ENCODE results near the gene CCT7.

Gene CCT7

DNA sequence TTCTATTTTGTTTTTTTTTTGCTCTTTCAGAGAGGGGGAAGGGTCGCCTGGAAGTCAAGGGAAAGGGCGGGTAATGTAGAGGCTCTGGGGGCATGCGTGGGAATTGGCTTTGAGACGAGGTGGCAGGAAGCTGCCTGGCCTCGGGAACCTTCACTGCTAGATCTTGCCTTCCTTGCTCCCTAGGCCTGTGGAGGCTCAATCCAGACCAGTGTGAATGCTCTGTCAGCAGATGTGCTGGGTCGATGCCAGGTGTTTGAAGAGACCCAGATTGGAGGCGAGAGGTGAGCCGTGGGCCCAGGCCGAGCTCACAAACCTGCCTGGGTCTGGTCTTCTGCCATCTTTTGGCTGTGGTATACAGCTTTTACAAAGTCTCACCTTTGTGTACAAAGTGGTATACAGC lies 15.5 kb downstream of the CCT7 start:
- DNase-seq (ENCODE audit: low read depth), result no peak
- no peak overlapping the region for H3K4me3 ChIP-seq (replicated peaks; ENCODE audit: low read depth, low read length)
- TF ChIP-seq, protein P1, sequence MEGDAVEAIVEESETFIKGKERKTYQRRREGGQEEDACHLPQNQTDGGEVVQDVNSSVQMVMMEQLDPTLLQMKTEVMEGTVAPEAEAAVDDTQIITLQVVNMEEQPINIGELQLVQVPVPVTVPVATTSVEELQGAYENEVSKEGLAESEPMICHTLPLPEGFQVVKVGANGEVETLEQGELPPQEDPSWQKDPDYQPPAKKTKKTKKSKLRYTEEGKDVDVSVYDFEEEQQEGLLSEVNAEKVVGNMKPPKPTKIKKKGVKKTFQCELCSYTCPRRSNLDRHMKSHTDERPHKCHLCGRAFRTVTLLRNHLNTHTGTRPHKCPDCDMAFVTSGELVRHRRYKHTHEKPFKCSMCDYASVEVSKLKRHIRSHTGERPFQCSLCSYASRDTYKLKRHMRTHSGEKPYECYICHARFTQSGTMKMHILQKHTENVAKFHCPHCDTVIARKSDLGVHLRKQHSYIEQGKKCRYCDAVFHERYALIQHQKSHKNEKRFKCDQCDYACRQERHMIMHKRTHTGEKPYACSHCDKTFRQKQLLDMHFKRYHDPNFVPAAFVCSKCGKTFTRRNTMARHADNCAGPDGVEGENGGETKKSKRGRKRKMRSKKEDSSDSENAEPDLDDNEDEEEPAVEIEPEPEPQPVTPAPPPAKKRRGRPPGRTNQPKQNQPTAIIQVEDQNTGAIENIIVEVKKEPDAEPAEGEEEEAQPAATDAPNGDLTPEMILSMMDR (IDR thresholded peaks at IDR 0.05; ENCODE audit: low read length, missing control alignments), result no peak

DNA sequence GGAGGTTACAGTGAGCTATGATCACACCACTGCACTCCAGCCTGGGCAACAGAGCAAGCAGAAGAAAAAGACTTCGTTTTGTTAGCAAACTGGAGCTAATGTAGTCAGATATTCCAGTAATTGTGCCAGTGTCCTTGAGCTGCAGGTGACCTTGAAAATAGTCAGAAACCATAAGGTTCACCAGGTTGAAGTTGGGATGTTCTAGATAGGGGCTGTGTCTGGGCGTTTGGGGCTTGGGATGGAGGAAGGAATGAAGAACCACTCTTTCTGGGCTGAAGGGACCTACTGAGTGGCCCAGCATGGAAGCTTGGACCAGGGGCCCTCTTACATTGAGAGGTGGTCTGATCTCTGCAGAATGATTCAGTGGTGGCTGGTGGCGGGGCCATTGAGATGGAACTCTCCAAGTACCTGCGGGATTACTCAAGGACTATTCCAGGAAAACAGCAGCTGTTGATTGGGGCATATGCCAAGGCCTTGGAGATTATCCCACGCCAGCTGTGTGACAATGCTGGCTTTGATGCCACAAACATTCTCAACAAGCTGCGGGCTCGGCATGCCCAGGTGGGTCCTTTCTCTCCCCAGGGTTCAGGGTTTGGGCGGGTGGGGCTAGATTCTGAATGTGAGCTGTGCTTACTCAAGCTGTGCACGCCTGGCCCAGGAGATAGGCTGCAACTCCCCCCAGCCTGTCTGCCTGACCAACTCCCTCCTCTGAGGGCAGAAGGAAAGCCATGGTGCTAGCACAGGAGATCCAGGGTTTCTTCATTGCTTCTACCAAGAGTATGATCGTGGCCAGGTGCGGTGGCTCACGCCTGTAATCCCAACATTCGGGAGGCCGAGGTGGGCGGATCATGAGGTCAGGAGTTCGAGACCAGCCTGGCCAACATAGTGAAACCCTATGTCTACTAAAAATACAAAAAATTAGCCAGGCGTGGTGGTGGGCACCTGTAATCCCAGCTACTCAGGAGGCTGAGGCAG lies 17.1 kb downstream of the CCT7 start:
- no peak overlapping the region for H3K4me3 ChIP-seq (replicated peaks; ENCODE audit: low read depth, low read length)
- no peak for DNase-seq (ENCODE audit: low read depth)
- TF ChIP-seq, protein P1 (IDR thresholded peaks at IDR 0.05; ENCODE audit: low read length, missing control alignments), result no peak

DNA sequence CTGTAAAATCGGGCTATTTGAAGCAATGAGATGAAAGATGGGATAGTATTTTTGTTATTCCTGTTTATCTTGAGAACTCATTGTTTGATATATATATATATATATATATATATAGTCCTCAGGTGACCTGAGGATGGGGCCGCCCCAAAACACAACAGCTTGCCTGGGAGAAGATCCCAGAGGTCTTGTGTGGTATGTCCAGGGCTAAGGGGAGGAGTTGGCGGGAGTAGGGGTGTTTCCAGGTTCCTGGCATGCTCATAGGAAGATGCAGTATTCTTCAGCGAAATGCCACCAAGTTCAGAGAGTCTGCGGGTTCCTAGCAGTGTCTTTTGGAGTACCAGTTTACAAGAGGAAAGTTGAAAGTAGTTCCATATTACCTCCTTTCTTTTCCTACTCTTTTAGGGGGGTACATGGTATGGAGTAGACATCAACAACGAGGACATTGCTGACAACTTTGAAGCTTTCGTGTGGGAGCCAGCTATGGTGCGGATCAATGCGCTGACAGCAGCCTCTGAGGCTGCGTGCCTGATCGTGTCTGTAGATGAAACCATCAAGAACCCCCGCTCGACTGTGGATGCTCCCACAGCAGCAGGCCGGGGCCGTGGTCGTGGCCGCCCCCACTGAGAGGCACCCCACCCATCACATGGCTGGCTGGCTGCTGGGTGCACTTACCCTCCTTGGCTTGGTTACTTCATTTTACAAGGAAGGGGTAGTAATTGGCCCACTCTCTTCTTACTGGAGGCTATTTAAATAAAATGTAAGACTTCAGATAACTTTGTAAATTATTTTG lies 18.3 kb downstream of the CCT7 start:
- DNase-seq (ENCODE audit: low read depth), result no peak
- no peak overlapping the region for H3K4me3 ChIP-seq (replicated peaks; ENCODE audit: low read depth, low read length)
- TF ChIP-seq, protein P1 (IDR thresholded peaks at IDR 0.05; ENCODE audit: low read length, missing control alignments), result no peak

DNA sequence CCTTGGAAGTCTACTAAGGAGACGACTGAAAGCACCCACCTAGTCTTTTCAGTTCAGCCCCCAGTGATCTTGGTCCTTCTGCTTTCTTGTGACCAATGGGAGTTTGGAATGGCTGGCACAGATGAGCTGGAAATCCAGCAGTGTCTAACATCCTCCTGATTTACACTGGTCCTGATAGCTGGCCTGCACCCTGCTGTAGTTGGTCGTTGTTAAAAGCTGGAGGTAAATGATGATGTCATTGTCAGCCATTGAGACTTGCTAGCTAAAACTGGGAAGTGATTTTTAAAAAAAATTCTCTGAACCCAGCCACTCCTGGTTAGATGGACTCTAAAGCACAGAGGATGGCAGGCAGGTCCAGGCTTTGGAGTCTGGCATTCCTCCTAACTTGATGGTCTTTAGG lies 19.3 kb downstream of the CCT7 start:
- no peak for DNase-seq (ENCODE audit: low read depth)

DNA sequence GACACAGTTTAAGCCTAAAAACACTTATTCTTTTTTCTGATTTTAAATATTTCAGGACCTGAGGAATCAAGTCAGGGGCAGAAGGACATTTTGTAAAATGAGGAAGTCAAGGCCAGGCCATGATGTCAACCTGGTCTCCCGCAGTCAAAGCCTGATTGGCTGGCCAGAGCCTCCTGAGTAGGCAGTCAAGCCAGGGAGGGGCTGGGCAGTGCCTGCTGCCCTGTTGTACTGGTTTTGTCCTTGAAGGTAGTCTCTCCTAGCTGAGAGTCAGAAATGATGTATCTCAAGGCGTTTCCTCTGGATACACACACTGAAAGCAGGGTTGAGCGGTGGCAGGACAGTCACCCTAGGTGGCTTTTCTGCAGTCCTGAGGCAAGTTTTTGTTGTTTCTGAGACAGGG lies 19.8 kb downstream of the CCT7 start:
- no peak overlapping the region for H3K4me3 ChIP-seq (replicated peaks; ENCODE audit: low read depth, low read length)
- TF ChIP-seq, protein P1 (IDR thresholded peaks at IDR 0.05; ENCODE audit: low read length, missing control alignments), result no peak
- DNase-seq (ENCODE audit: low read depth), result no peak

More for the DNA sequence above, 19.3 kb downstream of the CCT7 start:
- no peak overlapping the region for H3K4me3 ChIP-seq (replicated peaks; ENCODE audit: low read depth, low read length)
- TF ChIP-seq, protein P1 (IDR thresholded peaks at IDR 0.05; ENCODE audit: low read length, missing control alignments), result no peak

DNA sequence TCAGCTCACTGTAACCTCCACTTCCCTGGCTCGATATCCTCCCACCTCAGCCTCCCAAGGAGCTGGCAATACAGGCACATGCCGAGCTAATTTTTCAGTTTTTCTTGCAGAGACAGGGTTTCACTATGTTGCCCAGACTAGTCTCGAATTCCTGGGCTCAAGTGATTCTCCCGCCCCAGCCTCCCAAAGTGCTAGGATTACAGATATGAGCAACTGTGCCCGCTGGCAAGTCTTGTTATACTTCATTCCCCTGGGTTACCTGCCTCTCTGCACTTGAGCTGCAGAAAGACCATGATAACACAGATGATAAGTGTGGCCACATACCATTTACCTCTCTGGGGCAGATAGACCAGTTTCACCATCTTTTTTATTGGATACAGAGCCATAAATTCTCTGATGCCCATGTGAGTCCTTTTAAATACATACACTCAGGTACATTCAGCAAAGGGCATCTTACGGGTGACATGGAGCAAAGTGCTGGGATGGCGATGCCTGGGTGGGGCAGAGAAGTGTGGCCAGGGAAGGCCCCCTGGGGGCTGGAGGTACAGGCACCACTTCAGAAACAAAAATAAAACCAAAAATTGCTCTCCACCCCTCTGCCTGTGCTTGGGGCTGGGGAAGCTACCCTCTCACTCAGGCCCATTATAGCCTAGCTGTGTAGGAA lies 20.4 kb downstream of the CCT7 start:
- DNase-seq (ENCODE audit: low read depth), result no peak
- TF ChIP-seq, protein P1 (IDR thresholded peaks at IDR 0.05; ENCODE audit: low read length, missing control alignments), result no peak
- no peak overlapping the region for H3K4me3 ChIP-seq (replicated peaks; ENCODE audit: low read depth, low read length)
